ENCODE measurements around the gene CNTN2. TPM values are rescaled to one million over a fixed set of nuclear protein-coding genes. Genes with fewer than 3 reads are reported as not detected.

Gene CNTN2, protein sequence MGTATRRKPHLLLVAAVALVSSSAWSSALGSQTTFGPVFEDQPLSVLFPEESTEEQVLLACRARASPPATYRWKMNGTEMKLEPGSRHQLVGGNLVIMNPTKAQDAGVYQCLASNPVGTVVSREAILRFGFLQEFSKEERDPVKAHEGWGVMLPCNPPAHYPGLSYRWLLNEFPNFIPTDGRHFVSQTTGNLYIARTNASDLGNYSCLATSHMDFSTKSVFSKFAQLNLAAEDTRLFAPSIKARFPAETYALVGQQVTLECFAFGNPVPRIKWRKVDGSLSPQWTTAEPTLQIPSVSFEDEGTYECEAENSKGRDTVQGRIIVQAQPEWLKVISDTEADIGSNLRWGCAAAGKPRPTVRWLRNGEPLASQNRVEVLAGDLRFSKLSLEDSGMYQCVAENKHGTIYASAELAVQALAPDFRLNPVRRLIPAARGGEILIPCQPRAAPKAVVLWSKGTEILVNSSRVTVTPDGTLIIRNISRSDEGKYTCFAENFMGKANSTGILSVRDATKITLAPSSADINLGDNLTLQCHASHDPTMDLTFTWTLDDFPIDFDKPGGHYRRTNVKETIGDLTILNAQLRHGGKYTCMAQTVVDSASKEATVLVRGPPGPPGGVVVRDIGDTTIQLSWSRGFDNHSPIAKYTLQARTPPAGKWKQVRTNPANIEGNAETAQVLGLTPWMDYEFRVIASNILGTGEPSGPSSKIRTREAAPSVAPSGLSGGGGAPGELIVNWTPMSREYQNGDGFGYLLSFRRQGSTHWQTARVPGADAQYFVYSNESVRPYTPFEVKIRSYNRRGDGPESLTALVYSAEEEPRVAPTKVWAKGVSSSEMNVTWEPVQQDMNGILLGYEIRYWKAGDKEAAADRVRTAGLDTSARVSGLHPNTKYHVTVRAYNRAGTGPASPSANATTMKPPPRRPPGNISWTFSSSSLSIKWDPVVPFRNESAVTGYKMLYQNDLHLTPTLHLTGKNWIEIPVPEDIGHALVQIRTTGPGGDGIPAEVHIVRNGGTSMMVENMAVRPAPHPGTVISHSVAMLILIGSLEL
- total RNA-seq, result not detected

DNA sequence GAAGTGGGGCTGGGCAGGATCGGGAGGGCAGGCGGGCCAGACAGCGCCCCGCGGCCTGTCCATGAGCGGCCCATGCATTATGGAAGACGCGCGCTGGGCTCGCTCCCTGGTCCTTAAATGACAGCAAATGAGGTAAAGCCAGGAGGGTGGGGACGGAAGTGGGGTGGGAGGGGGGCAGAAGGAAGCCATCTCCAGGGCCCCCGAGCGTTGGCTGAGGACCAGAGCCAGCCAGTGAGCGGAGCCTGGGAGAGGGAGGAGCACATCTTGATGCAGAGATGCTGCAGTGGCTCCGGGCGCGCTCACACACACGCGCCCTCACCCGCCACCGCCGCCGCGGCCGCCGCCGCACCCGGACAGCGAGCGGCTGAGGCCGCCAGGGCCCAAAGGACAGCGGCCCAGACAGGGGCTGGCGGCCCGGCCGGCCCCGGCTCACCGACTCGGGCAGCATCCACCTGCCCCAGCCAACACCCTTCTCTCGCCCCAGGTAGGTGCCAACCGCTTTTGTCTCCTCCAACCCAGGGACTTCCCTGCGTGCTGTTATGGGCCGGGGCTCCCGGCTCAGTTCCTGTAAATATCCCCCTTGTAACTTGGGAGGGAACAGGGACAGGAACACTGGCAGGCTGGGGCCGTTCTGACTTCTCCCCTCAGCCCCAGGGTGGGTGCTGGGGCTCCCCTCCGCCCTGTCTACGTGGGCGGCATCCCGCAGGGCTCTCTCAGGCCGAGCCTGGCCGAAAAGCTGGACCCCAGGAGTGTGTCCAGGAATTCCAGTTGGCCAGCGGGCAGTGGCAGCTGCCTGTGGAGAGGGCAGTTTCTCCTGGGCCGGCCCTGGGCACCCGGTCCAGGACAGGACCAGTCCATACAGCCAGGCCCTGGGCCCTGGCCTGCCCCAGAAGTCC, at the start of gene CNTN2:
TSS of gene CNTN2 (plus strand) at position 302 of the 896 bp plus-strand sequence. CDS start 9,974 bp downstream, outside the sequence.
- POLR2A ChIA-PET, result no interaction called here
- H3K27me3 Mint-ChIP-seq, result peaks cover 51% of the 10 kb centered on the region

DNA sequence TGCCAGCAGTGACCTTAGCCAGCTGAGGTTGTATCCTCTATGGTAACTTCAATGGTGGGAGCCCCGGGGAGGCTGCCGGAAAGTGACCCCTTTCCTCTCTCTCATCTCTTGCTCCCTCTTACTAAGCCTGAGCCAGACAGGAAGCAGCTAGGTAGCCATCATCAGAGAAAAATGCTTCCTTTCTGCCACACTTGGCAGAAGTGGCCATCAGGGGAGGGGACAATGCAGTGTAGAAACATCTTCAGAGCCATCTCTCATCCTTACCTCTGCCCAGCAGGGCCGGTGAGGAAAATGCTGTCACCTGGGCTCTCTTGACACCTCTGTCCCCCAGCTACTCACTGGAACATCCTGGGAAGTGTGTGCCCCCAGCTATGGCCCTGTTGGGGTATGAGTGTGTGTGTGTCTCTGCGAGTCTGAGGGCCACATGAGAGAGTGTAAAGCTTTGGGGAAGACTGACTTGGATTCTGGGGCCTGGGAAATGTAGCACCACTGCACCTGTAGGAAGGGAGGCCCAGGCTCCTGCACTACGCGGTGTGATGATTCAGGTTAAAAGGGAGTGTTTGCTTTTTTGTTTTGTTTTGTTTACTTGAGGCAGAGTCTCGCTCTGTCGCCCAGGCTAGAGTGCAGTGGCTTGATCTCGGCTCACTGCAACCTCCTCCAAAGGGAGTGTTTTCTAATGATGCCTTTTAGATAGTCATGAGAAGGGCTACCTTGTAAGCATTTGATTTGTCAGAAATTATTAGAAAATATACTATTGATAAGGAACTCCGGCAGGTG, 48.7 kb upstream of the CNTN2 start:
- no peaks in the 10 kb centered on the region for H3K27me3 Mint-ChIP-seq
- POLR2A ChIA-PET, result no interaction called here
- no peaks in the 10 kb centered on the region for H3K9me3 Mint-ChIP-seq

More for the DNA sequence above, at the start of gene CNTN2:
- no peaks in the 10 kb centered on the region for H3K36me3 Mint-ChIP-seq (ENCODE audit: low read depth)
- H3K9me3 Mint-ChIP-seq, result no peaks in the 10 kb centered on the region
- H3K4me1 Mint-ChIP-seq, result no peaks in the 10 kb centered on the region
- CTCF ChIA-PET, result no interaction called here
- no peak within 1 kb of the TSS for H3K4me3 Mint-ChIP-seq
- H3K27ac Mint-ChIP-seq, result no peak within 1 kb of the TSS
- no peak for DNase-seq

DNA sequence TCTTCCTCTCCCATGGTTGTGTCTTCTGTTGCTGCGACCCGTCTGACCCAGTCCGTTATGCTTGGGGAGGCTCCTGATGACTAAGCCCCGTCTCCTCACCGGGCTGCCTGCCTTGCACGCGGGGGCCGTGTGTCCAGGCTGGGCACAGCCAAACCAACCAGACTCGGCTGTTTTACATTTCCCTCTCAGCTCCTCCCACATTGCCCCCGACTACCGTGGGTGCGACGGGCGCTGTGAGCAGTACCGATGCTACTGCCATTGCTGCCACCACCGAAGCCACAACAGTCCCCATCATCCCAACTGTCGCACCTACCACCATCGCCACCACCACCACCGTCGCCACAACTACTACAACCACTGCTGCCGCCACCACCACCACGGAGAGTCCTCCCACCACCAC, 46.0 kb upstream of the CNTN2 start:
- Mint-ChIP-seq H3K4me1 (peaks cover 15% of the 10 kb centered on the region), H3K9me3 (no peaks in the 10 kb centered on the region), H3K4me3 (no peak overlapping the region), H3K36me3 (ENCODE audit: low read depth) (no peaks in the 10 kb centered on the region), H3K27me3 (peaks cover 4% of the 10 kb centered on the region), H3K27ac (no peak overlapping the region)
- POLR2A ChIA-PET, result no interaction called here
- CTCF ChIA-PET, result interaction anchor here (2.3 kb wide), 1 partner anchor 64 kb away, joined by 11 read pairs; no protein-coding TSS in a partner anchor
- no peak for DNase-seq

More for the DNA sequence above, 48.7 kb upstream of the CNTN2 start:
- Mint-ChIP-seq H3K36me3 (ENCODE audit: low read depth) (no peaks in the 10 kb centered on the region), H3K27ac (no peak overlapping the region), H3K4me3 (no peak overlapping the region), H3K4me1 (peaks cover 16% of the 10 kb centered on the region)
- CTCF ChIA-PET, result interaction anchor here (2.6 kb wide), 1 partner anchor 67 kb away, joined by 14 read pairs; no protein-coding TSS in a partner anchor
- no peak for DNase-seq

DNA sequence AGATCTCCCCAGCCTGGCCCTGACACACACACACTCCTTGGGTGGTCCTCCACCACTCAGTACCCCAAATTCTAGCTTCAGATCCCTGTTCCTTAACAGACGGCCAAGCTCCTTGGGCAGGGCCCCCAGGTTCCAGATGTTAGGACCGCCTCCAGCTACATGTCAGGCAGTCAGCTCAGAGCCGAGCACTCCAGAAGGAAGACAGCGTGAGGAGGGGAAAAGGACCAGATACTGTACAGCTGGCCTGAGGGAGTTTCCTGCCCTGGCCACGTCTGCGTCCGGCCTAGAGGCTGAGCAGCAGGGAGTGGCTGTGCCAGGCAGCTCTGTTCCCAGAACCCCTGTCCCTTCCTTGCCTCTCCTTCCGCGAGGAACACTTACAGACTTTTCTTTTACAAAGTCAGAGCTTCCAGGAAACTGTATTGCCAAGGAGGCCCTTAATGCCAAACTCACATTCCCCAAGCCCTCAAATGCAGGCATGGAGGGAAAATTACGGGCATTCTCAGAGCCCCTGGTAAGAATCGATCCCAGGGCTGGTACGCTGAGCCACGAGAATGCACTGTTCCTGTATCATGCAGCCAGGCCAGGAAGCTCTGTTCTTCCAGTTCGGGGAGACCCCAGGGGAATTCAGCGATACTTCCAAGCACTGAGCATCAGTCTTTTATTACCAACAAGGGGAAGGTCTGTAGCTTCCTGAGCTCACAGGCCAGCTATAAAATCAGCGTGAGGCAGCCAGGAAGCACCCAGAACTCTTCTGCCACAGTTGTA, 45.2 kb upstream of the CNTN2 start:
- CTCF ChIA-PET, result interaction anchor here (1.0 to 2.3 kb wide), 5 partner anchors 8 to 191 kb away, joined by 3 to 11 read pairs (median 3); no protein-coding TSS in a partner anchor
- Mint-ChIP-seq H3K4me3 (no peak overlapping the region), H3K27ac (no peak overlapping the region), H3K27me3 (peaks cover 4% of the 10 kb centered on the region), H3K4me1 (peaks cover 7% of the 10 kb centered on the region), H3K36me3 (ENCODE audit: low read depth) (no peaks in the 10 kb centered on the region), H3K9me3 (no peaks in the 10 kb centered on the region)
- no peak for DNase-seq
- POLR2A ChIA-PET, result no interaction called here

DNA sequence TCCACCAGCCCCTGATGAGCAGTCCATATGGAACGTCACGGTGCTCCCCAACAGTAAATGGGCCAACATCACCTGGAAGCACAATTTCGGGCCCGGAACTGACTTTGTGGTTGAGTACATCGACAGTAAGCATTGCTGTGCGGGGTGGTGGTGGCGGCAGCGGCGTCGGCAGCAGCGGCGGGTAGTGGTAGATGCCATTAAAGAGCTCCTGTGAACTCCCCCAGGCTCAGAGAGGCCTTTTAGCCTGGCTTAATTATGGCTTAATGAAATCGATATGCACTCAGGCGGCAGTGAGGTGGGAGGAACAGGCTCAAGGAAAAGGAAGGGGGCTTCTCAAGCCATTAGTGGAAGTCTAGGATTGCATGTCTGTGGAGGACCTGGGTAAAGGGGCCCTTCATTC, 41.9 kb upstream of the CNTN2 start:
- H3K4me3 Mint-ChIP-seq, result no peak overlapping the region
- ChIA-PET POLR2A (no interaction called here), CTCF (no interaction called here)
- H3K9me3 Mint-ChIP-seq, result no peaks in the 10 kb centered on the region
- H3K36me3 Mint-ChIP-seq (ENCODE audit: low read depth), result no peaks in the 10 kb centered on the region
- peaks cover 7% of the 10 kb centered on the region for H3K27me3 Mint-ChIP-seq
- H3K27ac Mint-ChIP-seq, result no peak overlapping the region
- H3K4me1 Mint-ChIP-seq, result no peaks in the 10 kb centered on the region
- DNase-seq, result no peak

DNA sequence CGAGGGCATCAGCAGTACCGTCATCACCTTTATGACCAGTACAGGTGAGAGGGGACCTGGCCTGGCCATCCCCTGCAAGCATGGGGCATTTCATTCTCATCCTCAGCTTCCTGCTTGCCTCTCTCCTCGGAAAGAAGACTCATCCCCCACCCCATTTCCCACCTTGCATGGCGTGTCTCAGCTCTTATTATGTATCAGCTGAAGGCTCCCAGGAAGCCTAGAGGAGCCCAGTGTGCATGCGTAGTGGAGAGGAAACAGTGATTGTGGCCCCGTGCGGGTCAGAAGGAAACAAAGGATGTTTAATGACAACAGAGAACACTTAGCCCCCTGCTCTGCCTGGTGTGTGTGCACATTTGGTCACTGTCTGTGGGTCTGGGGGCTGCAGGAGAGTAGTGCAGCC, 40.3 kb upstream of the CNTN2 start:
- ChIA-PET CTCF (interaction anchor here (0.9 to 1.3 kb wide), 2 partner anchors 36 to 59 kb away, joined by 3 to 5 read pairs; no protein-coding TSS in a partner anchor), POLR2A (no interaction called here)
- no peaks in the 10 kb centered on the region for H3K9me3 Mint-ChIP-seq
- H3K27me3 Mint-ChIP-seq, result peaks cover 7% of the 10 kb centered on the region
- H3K4me1 Mint-ChIP-seq, result no peaks in the 10 kb centered on the region
- no peak overlapping the region for H3K4me3 Mint-ChIP-seq
- no peak overlapping the region for H3K27ac Mint-ChIP-seq
- no peaks in the 10 kb centered on the region for H3K36me3 Mint-ChIP-seq (ENCODE audit: low read depth)
- DNase-seq, result no peak

DNA sequence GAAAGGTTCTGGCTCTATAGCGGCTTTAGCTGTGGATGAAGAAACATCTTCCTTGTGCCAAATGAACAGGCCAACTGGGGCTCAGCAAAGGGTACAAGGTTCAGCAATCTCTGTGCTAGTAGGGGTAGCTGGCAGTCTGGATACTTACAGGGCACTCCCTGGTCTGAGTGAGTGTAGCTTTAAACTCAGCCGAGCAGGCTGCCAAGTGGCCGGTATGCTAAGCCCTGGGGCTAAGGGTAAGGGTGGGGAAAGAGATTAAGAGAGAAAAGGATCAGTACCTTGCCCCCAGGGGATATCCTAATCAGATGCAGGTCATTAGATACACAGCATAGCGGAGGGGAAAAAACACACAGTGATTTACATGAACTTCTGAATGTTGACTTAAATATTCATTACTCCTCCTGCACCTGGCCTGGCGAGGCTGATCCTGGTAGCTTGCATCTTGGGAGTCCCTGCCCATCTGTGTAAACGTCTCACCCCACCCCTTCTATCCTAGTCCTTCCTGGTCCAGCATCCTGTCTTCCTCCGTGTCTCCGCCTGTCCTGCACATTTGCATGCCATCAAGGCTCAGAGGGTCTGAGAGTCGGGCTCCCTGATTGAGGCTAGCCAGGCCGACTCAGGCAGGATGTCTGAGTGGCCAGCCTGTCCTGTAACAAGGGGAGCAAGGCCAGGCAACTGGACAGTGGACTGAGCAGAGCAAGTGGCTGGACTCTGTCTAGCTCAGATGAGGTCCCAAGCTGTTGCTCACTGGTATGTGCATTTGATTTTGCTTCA, 39.5 kb upstream of the CNTN2 start:
- POLR2A ChIA-PET, result no interaction called here
- CTCF ChIA-PET, result no interaction called here
- H3K4me1 Mint-ChIP-seq, result no peaks in the 10 kb centered on the region

DNA sequence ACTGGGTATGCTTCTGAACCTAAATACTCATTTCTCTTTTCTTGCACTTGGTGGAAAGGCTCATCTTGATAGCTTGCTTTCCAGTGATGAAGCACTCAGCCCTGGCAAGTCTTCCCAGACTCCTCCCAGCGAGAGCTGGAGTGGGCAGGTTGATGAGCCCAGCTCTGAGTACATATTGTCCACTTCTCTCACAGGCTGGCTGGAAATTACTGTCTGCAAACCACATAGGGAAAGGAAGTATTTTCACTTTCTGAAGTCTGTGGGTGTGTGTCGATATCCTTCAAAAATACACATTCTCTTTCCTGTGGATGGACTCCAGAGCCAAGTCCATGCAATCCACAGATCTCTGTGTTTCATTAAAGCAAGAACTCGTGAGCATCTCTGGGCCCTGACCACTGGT, 38.7 kb upstream of the CNTN2 start:
- POLR2A ChIA-PET, result no interaction called here
- Mint-ChIP-seq H3K9me3 (no peaks in the 10 kb centered on the region), H3K36me3 (ENCODE audit: low read depth) (no peaks in the 10 kb centered on the region), H3K27ac (no peak overlapping the region), H3K27me3 (peaks cover 7% of the 10 kb centered on the region), H3K4me1 (no peaks in the 10 kb centered on the region), H3K4me3 (no peak overlapping the region)
- DNase-seq, result no peak
- CTCF ChIA-PET, result no interaction called here

More for the DNA sequence above, 39.5 kb upstream of the CNTN2 start:
- H3K36me3 Mint-ChIP-seq (ENCODE audit: low read depth), result no peaks in the 10 kb centered on the region
- H3K9me3 Mint-ChIP-seq, result no peaks in the 10 kb centered on the region
- H3K27ac Mint-ChIP-seq, result no peak overlapping the region
- DNase-seq, result no peak
- H3K4me3 Mint-ChIP-seq, result no peak overlapping the region
- H3K27me3 Mint-ChIP-seq, result peaks cover 7% of the 10 kb centered on the region

DNA sequence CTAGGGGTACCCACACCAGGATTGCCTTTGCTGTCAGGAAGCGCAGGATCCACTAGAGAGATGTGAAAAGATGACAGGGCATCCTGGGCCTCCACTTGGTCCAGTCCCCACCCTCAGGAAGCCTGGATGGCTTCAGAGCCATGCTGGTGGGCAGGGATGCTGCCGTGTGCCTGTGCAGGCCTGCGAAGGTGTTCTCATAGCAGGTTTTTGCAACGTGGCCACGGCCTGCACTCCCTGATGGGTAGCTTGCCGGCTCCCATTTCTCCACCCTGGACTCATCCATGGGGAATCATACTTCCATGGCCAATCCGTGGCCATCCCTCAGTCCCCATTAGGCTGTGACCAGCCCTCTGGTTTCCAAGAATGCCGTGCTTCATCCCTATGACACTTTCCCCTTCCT, 34.1 kb upstream of the CNTN2 start:
- ChIA-PET CTCF (no interaction called here), POLR2A (no interaction called here)
- Mint-ChIP-seq H3K4me3 (no peak overlapping the region), H3K9me3 (no peaks in the 10 kb centered on the region), H3K27ac (no peak overlapping the region), H3K27me3 (no peaks in the 10 kb centered on the region), H3K4me1 (no peaks in the 10 kb centered on the region), H3K36me3 (ENCODE audit: low read depth) (no peaks in the 10 kb centered on the region)
- no peak for DNase-seq

DNA sequence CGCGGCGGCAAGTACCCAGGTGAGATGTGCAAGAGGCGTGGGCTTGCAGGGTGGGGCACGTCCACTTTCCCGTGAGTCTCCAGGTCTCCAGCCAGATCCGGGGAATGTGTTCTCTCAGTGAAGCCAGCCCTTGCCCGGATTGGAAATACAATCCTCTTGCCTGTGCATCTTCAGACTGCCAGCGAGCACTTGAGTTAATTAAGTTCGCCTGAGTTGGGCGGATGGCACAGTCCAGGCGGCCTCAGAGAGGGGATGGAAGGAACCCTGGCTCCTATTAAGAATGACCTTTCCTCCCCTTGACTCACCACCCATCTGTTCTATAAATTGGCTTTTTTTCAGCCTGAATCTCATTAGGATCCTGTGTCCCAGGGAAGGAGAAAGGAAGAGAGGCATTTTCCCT, 33.3 kb upstream of the CNTN2 start:
- no peak overlapping the region for H3K27ac Mint-ChIP-seq
- H3K9me3 Mint-ChIP-seq, result no peaks in the 10 kb centered on the region
- no peaks in the 10 kb centered on the region for H3K4me1 Mint-ChIP-seq
- H3K36me3 Mint-ChIP-seq (ENCODE audit: low read depth), result no peaks in the 10 kb centered on the region
- no peaks in the 10 kb centered on the region for H3K27me3 Mint-ChIP-seq
- H3K4me3 Mint-ChIP-seq, result no peak overlapping the region
- no peak for DNase-seq
- ChIA-PET CTCF (no interaction called here), POLR2A (no interaction called here)

Data from activated CD4-positive, alpha-beta memory T cell treated with anti-CD3 and anti-CD28 coated beads, Interleukin-2, amount 10 ng/mL, durations not matched to agents 7 days and 5 days (primary cell).